ENCODE measurements around the gene DERL2. TPM values are rescaled to one million over a fixed set of nuclear protein-coding genes. Genes with fewer than 3 reads are reported as not detected.

Gene DERL2
- 78.3 and 86.4 TPM in 2 replicates for total RNA-seq

DNA sequence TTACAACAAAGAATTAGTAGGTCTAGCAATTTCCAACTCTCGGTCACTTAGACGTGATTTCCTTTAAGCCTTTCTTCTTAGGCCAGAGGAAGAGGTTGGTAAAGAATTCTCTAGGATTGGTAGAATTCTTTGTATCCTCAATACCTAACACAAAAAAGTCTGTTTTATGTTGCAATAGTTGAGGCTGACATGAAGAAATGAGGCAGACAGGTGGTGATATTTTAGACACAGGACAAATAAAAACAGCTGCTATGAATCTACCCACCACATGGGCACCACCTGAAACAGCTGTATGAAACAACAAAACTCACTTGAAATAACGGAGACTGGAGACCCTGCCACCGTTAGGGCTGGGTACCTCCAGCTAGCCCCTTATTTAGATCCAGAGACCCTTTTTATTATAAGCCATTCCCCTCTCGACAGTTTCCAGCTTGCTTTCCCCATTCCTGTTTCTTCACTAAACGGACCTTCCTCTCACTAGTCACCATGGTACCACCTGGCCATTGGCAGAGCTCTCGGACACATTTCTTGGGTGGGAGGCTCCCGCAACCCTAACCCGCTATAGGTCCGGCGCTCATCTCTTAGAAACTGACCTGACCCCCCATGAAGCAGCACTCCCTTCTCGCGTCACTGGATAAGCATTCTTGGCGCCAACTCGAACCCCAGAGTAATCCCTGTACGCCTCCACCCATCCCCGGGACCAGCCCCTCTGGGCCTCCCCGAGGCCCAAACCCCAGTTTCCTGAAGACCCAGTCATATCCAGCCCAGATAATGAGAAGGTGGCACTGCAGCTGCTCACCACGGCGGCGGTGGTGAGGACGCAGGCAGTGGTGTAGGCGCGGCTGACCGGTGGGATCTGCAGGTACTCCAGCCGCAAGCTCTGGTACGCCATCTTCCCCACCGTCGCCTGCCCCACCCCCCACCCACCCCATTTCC lies at the start of gene DERL2:
DERL2 (minus strand) TSS at position 909 of the 936 bp plus-strand sequence; CDS start at position 892, 17 bp downstream.
- intact Hi-C loops (cut with micrococcal nuclease), result loop anchor here (1.0 to 10.0 kb wide), 8 partner anchors 16 to 1529 kb away; partner anchors contain the start of genes C17orf100, C1QBP, MED31 and NLRP1

DNA sequence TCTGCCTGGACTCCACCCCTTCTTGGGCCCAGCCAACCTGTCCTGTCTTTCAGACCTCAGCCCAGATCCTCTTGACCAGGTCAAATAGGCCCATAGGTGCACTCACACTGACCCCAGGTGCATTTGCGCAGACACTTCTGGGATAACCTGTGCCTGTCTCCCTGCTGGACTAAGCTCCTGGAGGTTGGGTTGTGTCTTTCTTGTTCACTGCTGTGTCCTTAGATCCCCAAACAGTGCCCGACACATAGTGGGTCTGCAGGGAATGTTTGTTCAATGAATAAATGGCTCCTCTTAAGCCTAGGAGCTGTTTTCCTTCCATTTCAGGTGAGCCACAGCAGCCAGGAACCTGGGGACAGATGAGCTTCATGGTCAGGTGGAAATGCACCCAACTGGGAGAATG lies 49.5 kb upstream of the DERL2 start:
- intact Hi-C loops (cut with micrococcal nuclease), result no loop called here

GRCh38 chr17:5533486-5534315 lies 47.7 kb upstream of the DERL2 start:
- intact Hi-C loops (cut with micrococcal nuclease), result no loop called here

- intact Hi-C loops (cut with micrococcal nuclease), result no loop called here
These were observed 46.6 kb upstream of the DERL2 start for GRCh38 chr17:5532581-5532980.

GRCh38 chr17:5531085-5531418 lies 45.1 kb upstream of the DERL2 start:
- intact Hi-C loops (cut with micrococcal nuclease), result no loop called here

DNA sequence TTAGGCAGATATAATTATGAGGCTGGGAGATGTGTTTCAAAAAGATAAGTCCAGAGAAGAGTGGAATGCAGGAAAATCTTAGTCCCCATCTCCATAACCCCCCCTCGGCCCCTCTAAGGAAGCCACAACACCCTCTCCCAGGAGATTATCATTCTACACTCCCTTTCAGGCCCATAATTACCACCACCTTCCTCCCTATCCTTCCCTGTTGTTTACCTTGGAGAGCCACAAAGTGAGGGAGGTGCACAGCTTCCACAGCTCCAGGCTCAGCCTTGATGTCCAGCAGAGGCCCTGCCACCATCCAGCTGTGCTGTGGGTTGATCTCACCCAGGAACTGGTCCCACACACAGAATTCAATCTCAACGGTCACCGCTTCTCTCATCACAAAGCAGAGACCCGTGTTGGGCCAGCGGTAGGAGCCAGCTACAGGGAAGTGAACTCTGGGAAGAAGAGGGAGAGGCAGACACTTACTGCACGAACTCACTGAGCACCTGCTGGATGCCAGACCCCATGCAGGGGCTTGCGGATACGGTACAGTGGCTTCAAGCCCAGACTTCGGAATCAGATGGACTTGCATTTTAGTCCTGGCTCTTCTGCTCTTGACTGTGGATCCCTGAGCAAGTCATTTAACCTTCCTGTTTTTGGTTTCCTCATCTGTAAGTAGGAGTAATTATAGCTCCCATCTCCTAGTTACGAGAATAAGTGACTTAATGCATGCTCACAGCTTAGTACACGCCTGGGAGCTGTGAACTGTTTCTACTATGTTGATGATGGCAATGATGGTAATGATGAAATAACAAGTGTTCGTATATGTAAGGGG lies 44.5 kb upstream of the DERL2 start:
- intact Hi-C loops (cut with micrococcal nuclease), result no loop called here

DNA sequence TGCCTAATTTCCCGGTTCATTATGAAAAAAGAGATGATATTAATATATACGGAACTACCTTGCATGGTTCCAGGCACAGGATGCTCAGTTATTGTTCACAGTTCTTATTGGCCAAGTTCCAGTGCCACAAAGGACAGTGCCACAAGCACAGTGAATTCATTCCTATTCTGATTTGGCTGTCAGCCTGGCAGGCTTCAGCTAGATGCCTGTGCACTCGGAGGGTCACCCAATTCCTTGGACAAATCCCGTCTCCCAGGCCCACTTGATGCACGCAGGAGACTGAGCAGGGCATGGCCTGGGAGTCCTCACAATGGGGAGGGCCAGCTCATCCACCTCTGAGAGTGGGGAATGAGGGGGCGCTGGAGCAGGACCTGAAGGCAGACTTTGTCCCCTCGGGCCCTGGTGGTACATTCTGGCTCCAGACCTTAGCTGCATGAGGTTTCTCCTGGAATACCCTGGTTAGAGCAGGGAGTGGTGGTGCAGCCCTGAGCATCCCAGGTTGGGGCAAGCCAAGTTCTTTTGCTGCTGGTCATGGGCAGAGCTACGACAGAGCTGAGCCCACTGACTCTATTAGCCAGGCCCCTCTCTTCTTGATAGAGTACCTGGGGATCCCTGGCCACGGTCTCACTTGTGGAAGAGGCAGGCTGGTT lies 41.7 kb upstream of the DERL2 start:
- intact Hi-C loops (cut with micrococcal nuclease), result no loop called here

- intact Hi-C loops (cut with micrococcal nuclease), result no loop called here
These were observed 41.0 kb upstream of the DERL2 start for GRCh38 chr17:5526821-5527598.

DNA sequence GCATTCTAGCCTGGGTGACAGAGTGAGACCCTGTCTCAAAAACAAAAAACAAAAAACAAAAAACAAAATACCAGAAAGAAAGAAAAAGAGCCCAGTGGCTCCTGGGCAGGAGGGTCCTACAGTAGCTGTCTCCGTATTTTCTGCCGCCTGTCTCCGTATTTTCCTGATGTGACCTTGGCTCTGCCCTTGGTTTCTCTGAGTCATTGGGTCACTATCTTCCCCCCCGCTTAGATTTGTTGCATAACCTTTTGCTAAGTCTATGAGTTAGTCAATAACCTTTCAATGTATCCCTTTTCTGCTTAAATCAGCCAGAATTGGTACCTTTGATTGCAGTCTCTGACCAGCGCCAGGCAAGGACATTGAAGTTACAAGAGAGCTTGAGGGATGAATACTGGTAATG lies 37.3 kb upstream of the DERL2 start:
- intact Hi-C loops (cut with micrococcal nuclease), result no loop called here

DNA sequence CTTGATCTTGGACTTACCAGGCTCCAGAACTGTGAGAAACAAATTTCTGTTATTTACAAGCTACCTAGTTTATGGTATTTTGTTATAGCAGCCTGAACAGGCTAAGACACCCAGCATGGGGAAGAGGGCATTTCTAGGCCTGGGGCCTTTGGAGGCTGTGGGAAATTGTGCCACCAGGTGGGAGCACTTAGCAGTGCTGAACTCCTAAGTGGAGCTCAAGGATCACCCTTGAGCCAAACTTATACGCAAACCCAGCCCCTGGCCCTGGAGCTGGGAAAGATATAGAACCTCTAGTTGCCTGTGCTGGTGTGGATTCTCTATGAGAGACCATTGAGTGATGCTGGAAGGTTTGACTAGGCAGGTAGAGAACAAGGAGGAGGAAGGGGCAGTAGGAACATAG lies 36.5 kb upstream of the DERL2 start:
- intact Hi-C loops (cut with micrococcal nuclease), result no loop called here

DNA sequence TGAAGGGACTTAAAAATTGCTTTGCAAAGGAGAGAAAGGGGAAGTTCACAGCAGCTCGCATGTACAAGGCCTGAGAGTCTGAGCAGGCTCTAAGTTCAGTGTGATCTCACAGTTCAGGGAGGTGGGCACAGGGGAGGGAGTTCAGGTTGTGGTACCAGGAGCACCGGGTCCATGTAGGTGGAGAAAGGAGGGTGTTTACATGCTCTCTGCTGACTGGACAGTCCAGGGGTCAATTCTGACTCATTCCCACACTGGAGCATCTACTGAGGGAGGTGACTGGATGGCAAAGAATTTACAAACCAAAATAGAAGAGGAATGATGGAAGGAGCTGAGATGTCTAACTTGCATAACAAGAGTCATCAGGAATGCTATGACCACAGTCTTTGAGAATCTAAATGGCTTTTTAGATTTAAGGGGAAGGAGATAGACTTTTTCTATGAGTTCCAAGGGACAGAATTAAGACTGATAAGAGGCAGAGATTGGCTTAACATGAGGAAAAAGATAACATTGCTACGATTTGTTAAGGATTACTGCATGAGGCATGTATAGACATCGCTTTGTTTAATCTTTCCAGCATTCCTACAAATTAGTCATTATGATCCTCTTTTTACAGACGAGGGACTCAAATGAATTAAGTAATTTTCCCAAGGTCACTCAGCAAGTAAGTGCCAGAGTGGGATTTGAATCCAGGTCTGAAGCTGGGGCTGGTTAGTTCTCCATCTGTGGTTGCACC lies 30.2 kb upstream of the DERL2 start:
- intact Hi-C loops (cut with micrococcal nuclease), result no loop called here

DNA sequence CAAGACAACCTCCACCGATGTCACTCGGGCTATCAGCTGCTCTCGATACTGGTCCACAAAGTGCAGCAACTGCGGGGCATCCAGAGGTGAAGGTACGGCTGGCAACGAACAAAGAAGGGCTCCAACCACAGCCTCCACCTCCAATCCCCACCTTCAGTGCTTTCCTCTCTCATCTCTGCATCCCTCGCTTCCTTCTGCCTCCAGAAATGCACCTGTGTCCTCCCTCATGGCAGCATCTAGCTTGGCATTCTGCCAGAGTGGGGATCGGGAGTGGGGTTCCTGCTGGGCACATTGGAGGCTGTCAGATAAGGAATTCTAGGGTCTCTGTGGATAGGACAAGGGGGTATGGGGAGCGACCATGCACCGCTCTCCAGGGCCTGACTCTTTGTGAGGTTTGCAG lies 29.0 kb upstream of the DERL2 start:
- intact Hi-C loops (cut with micrococcal nuclease), result no loop called here

DNA sequence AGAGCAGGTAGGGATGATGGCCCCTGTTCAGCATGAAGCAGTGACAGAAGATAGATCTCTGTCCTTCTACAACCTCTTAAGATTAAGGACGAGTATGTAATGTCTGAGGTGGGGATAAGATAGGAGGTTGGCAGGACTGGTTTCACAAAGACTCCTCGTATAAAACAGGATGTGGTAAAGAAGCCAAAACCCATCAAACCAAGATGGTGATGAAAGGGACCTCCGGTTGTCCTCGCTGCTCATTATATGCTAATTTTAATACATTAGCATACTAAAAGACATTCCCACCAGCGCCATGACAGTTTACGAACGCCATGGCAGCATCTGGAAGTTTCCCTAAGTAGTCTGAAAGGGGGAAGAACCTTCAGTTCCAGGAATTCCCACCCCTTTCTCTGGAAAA lies 27.6 kb upstream of the DERL2 start:
- intact Hi-C loops (cut with micrococcal nuclease), result no loop called here

GRCh38 chr17:5511401-5512225 lies 25.6 kb upstream of the DERL2 start:
- intact Hi-C loops (cut with micrococcal nuclease), result no loop called here

- intact Hi-C loops (cut with micrococcal nuclease), result no loop called here
These were observed 24.8 kb upstream of the DERL2 start for GRCh38 chr17:5510771-5511170.

DNA sequence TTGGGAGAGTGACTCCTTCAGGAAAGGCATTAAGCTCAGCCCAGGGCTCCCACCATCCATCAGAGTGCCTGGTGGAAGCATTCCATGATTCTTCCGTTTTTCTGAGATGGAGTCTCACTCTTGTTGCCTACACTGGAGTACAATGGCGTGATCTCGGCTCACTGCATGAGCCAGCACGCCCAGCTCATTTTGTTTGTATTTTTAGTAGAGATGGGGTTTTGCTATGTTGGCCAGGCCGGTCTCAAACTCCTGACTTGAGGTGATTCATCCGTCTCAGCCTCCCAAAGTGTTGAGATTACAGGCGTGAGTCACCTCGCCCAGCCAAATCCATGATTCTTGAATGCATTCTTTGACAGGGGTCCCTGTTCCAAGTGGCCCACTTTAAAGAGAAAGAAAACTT lies 23.5 kb upstream of the DERL2 start:
- intact Hi-C loops (cut with micrococcal nuclease), result no loop called here

DNA sequence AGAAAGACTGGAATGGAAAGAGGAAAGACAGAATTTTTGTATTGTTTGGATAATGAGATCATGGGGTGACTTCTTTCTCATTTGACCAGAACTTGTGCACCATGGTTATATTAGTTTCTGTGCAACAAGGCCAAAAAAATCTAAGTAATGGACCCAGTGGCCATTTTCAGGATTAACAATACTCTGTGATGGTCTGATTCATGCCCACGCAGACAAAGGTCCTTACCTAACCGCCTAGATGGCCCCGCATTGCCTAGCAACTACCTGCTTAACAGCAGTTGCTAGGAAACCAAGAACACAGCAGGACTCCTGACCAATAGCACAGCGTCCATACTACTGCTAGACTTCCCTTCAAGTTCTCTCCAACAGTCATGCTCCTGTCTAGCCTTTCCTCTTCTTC lies 22.8 kb upstream of the DERL2 start:
- intact Hi-C loops (cut with micrococcal nuclease), result no loop called here

- intact Hi-C loops (cut with micrococcal nuclease), result no loop called here
These were observed 20.3 kb upstream of the DERL2 start for GRCh38 chr17:5506307-5506706.

DNA sequence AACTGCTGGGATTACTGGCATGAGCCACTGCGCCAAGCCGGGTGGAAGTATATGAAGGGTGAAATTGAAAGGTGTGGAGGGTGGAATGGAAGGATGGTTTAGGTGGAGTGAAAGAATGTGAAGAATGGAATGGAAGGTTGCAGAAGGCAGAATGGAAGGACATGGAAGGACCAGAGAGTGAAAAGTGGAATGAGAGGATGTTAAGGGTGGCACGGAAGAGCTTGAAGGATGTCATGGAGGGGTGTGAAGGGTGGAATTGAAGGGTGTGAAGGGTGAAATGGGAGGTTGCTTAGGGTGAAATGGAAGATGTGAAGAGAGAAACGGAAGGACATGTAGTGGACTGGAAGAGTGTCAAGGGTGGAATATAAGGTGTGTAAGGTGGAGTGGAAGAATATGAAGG lies 16.6 kb upstream of the DERL2 start:
- intact Hi-C loops (cut with micrococcal nuclease), result no loop called here
